GM23248 (cell line): ENCODE measurements around the gene GCK. TPM values are rescaled to one million over a fixed set of nuclear protein-coding genes. Genes with fewer than 3 reads are reported as not detected.

Experiments used
- DNase-seq: peaks from one replicate; pipeline ENCODE4 v3.0.0-alpha.2; 2015
- H2AFZ ChIP-seq: fragments of 200-600 bp; sonication (generic); 2 replicates; pipeline ENCODE4 v1.6.1; 2016; ENCODE audit warnings: antibody characterized with exemption
- H3F3A ChIP-seq: fragments of 200-600 bp; sonication (generic); 2 replicates; pipeline ENCODE4 v1.6.1; 2016; ENCODE audit warnings: mild to moderate bottlenecking, antibody characterized with exemption, mixed run types; ENCODE audit not compliant: insufficient read depth
- H3K27ac ChIP-seq: fragments of 200-600 bp; sonication (generic); 2 replicates; pipeline ENCODE4 v1.5.1; 2016; ENCODE audit warnings: mild to moderate bottlenecking
- H3K27me3 ChIP-seq: fragments of 200-600 bp; sonication (generic); replicated peaks from 2 replicates; pipeline ENCODE4 v1.6.1; 2016; ENCODE audit warnings: mild to moderate bottlenecking; ENCODE audit not compliant: insufficient read depth
- H3K36me3 ChIP-seq: fragments of 200-600 bp; sonication (generic); 2 replicates; pipeline ENCODE4 v1.6.1; 2016; ENCODE audit warnings: low read depth, mild to moderate bottlenecking
- H3K4me1 ChIP-seq: fragments of 200-600 bp; sonication (generic); 2 replicates; pipeline ENCODE4 v1.6.1; 2016; ENCODE audit warnings: mild to moderate bottlenecking; ENCODE audit not compliant: insufficient read depth
- H3K4me2 ChIP-seq: fragments of 200-600 bp; sonication (generic); one replicate; pipeline ENCODE4 v1.6.1; 2016; ENCODE audit warnings: mild to moderate bottlenecking; ENCODE audit not compliant: unreplicated experiment
- H3K4me3 ChIP-seq: fragments of 200-600 bp; sonication (generic); 2 replicates; pipeline ENCODE4 v1.5.1; 2016; ENCODE audit warnings: mild to moderate bottlenecking
- H3K79me2 ChIP-seq: fragments of 200-600 bp; sonication (generic); 2 replicates; pipeline ENCODE4 v1.6.1; 2016; ENCODE audit warnings: mild to moderate bottlenecking; ENCODE audit not compliant: insufficient read depth
- H3K9ac ChIP-seq: fragments of 200-600 bp; sonication (generic); 2 replicates; pipeline ENCODE4 v1.6.1; 2016; ENCODE audit warnings: mild to moderate bottlenecking
- H3K9me2 ChIP-seq: fragments of 200-600 bp; sonication (generic); 2 replicates; pipeline ENCODE4 v1.6.1; 2016; ENCODE audit warnings: mixed run types, mild to moderate bottlenecking, moderate library complexity; ENCODE audit not compliant: insufficient read depth
- H3K9me3 ChIP-seq: fragments of 200-600 bp; sonication (generic); one replicate; pipeline ENCODE4 v1.6.1; 2017; ENCODE audit warnings: low read depth
- H4K20me1 ChIP-seq: fragments of 200-600 bp; sonication (generic); 2 replicates; pipeline ENCODE4 v1.6.0; 2016; ENCODE audit not compliant: insufficient read depth
- EZH2 ChIP-seq: fragments of 200-600 bp; sonication (generic); IDR thresholded peaks from 2 replicates; pipeline ENCODE4 v1.6.1; 2018; ENCODE audit warnings: antibody characterized with exemption, mild to moderate bottlenecking; ENCODE audit not compliant: insufficient read depth, poor library complexity, severe bottlenecking
- EZH2phosphoT487 ChIP-seq: fragments of 200-600 bp; sonication (generic); IDR thresholded peaks from 2 replicates; pipeline ENCODE4 v1.6.1; 2018; ENCODE audit warnings: antibody characterized with exemption, moderate library complexity, mild to moderate bottlenecking, low read depth; ENCODE audit not compliant: insufficient read depth
- WGBS, 2 experiments: methylation state at CpG; one replicate each; pipeline ENCODE4 v1.1.6; 2015 to 2017; ENCODE audit warnings: low lambda C conversion rate in 2 of 2, low coverage in 1 of 2; ENCODE audit errors: missing lambda C conversion rate in 2 of 2; 5-methylcytosine and 5-hydroxymethylcytosine counted together
- in situ Hi-C: fragments of 300-500 bp; cut with MboI; formaldehyde crosslinking; loops from 2 replicates; pipeline ENCODE4 v1.15.0; 2020
- polyA plus RNA-seq: library from polyadenylated mRNA; unstranded; fragments of >200 nt; fragmentation: Nextera tagmentation; extraction: Ambion mirVana; gene quantifications from 2 replicates; pipeline ENCODE4 v1.2.1, GENCODE V29; 2016
- total RNA-seq: library from RNA; depleted of rRNA; stranded (reverse); fragments of >200 nt; shearing (Covaris generic); gene quantifications from 2 replicates; pipeline ENCODE4 v1.2.3, GENCODE V29; 2014

GCK gene
- total and polyA plus RNA-seq, 2 experiments from 2014 or later = 0.11 to 0.23 TPM

GRCh38 chr7:44194069-44194468 lies 4.8 kb upstream of the GCK start:
- no peaks in the 10 kb centered on the region for H3K36me3 ChIP-seq
- H3K4me3 ChIP-seq = no peak overlapping the region
- no peak overlapping the region for H3K4me2 ChIP-seq
- TF ChIP-seq EZH2 (no peak), EZH2phosphoT487 (no peak)
- no peaks in the 10 kb centered on the region for H3K79me2 ChIP-seq
- no peaks in the 10 kb centered on the region for H3F3A ChIP-seq
- no peak overlapping the region for H3K9ac ChIP-seq
- in situ Hi-C loops = loop anchor here (10.0 kb wide), 1 partner anchor 119 kb away; no protein-coding TSS in a partner anchor
- no peak overlapping the region for H3K27ac ChIP-seq
- no peaks in the 10 kb centered on the region for H3K9me3 ChIP-seq
- H2AFZ ChIP-seq = no peak overlapping the region
- WGBS, 2 experiments = 28 to 31% methylated on average over 2 of the region's 2 CpGs
- H3K4me1 ChIP-seq = no peaks in the 10 kb centered on the region
- no peaks in the 10 kb centered on the region for H3K9me2 ChIP-seq
- H3K27me3 ChIP-seq = no peaks in the 10 kb centered on the region
- H4K20me1 ChIP-seq = no peaks in the 10 kb centered on the region
- DNase-seq = peak; percentile 67

- TF ChIP-seq EZH2 (no peak), EZH2phosphoT487 (no peak)
- no peak for DNase-seq
- Histone ChIP-seq H3K9me3 (no peaks in the 10 kb centered on the region), H2AFZ (no peak overlapping the region), H4K20me1 (no peaks in the 10 kb centered on the region), H3K9ac (no peak overlapping the region), H3K9me2 (no peaks in the 10 kb centered on the region), H3K36me3 (no peaks in the 10 kb centered on the region), H3K79me2 (no peaks in the 10 kb centered on the region), H3K4me3 (no peak overlapping the region), H3K27ac (no peak overlapping the region), H3K27me3 (no peaks in the 10 kb centered on the region), H3F3A (no peaks in the 10 kb centered on the region), H3K4me1 (no peaks in the 10 kb centered on the region), H3K4me2 (no peak overlapping the region)
- 79 to 80% methylated on average over 7 of the region's 7 CpGs for WGBS, 2 experiments
- in situ Hi-C loops = loop anchor here (10.0 kb wide), 1 partner anchor 118 kb away; no protein-coding TSS in a partner anchor
Observed at GRCh38 chr7:44193011-44193802, 4.0 kb upstream of the GCK start.

GRCh38 chr7:44191171-44191570 lies 1.9 kb upstream of the GCK start:
- WGBS, 2 experiments = 36 to 37% methylated on average over 5 of the region's 5 CpGs
- DNase-seq = peak; percentile 51
- in situ Hi-C loops = loop anchor here (10.0 kb wide), 1 partner anchor 116 kb away; no protein-coding TSS in a partner anchor

GRCh38 chr7:44189993-44190872 lies 994 bp upstream of the GCK start:
- Histone ChIP-seq H3F3A (0 out of 2 replicates have a peak, but pooled peaks cover under 1% of the 10 kb centered on the region), H3K9ac (no peak overlapping the region), H3K9me2 (no peaks in the 10 kb centered on the region), H3K4me3 (no peak overlapping the region), H3K4me1 (peaks cover 2% of the 10 kb centered on the region; the same call in 1 of the 2 replicates), H3K27ac (no peak overlapping the region), H4K20me1 (no peaks in the 10 kb centered on the region), H2AFZ (no peak overlapping the region), H3K79me2 (no peaks in the 10 kb centered on the region), H3K36me3 (no peaks in the 10 kb centered on the region), H3K9me3 (no peaks in the 10 kb centered on the region), H3K4me2 (no peak overlapping the region), H3K27me3 (no peaks in the 10 kb centered on the region)
- WGBS, 2 experiments = 68% methylated on average over 14 of the region's 14 CpGs
- TF ChIP-seq EZH2 (no peak), EZH2phosphoT487 (no peak)
- DNase-seq = no peak
- in situ Hi-C loops = loop anchor here (10.0 kb wide), 1 partner anchor 115 kb away; no protein-coding TSS in a partner anchor

More at GRCh38 chr7:44191171-44191570, 1.9 kb upstream of the GCK start:
- Histone ChIP-seq H3K36me3 (no peaks in the 10 kb centered on the region), H3K4me1 (no peaks in the 10 kb centered on the region), H3K27me3 (no peaks in the 10 kb centered on the region), H4K20me1 (no peaks in the 10 kb centered on the region), H3F3A (no peaks in the 10 kb centered on the region), H3K4me3 (no peak overlapping the region), H3K9me2 (no peaks in the 10 kb centered on the region), H3K9me3 (no peaks in the 10 kb centered on the region), H2AFZ (no peak overlapping the region), H3K79me2 (no peaks in the 10 kb centered on the region), H3K27ac (no peak overlapping the region), H3K9ac (no peak overlapping the region), H3K4me2 (no peak overlapping the region)
- TF ChIP-seq EZH2 (no peak), EZH2phosphoT487 (no peak)
